ENCODE measurements around the gene EVC. TPM values are rescaled to one million over a fixed set of nuclear protein-coding genes. Genes with fewer than 3 reads are reported as not detected.

EVC gene
- total RNA-seq, 1 experiment from 2014 or later = 17.3 TPM

- POLR2A ChIA-PET (ENCODE audit: low non-redundant PET) = no interaction called here
- no peak overlapping the region for H3K27ac ChIP-seq (ENCODE audit: low read depth, low read length, poor library complexity, severe bottlenecking)
- DNase-seq (ENCODE audit: low spot score) = no peak
- H3K4me1 ChIP-seq (ENCODE audit: insufficient read depth, low read length, poor library complexity, severe bottlenecking) = no peaks in the 10 kb centered on the region
- no peak overlapping the region for H3K4me3 ChIP-seq (ENCODE audit: low read depth, low read length, poor library complexity, severe bottlenecking)
- no peak for TF ChIP-seq CTCF (conservative IDR thresholded peaks at IDR 0.05; ENCODE audit: low read depth, low read length)
- TF ChIP-seq EZH2 (IDR thresholded peaks at IDR 0.05; ENCODE audit: borderline replicate concordance, low read depth, low read length, poor library complexity, severe bottlenecking) = no peak
- no peaks in the 10 kb centered on the region for H3K9me3 ChIP-seq (ENCODE audit: low read depth, low read length, poor library complexity, severe bottlenecking)
- H3K27me3 ChIP-seq (replicated peaks; ENCODE audit: insufficient read depth, low read depth, low read length, poor library complexity) = no peaks in the 10 kb centered on the region
- intact Hi-C loops (cut with micrococcal nuclease; ENCODE audit: unreplicated experiment) = no loop called here
- peaks cover 4% of the 10 kb centered on the region for H3K36me3 ChIP-seq (ENCODE audit: insufficient read depth, low read length, poor library complexity, severe bottlenecking)
- CTCF ChIA-PET = no interaction called here
- BruUV-seq (replicated peaks) = no TSS peak
Measured at GRCh38 chr4:5683566-5683965, 27.4 kb upstream of the EVC start.

DNA sequence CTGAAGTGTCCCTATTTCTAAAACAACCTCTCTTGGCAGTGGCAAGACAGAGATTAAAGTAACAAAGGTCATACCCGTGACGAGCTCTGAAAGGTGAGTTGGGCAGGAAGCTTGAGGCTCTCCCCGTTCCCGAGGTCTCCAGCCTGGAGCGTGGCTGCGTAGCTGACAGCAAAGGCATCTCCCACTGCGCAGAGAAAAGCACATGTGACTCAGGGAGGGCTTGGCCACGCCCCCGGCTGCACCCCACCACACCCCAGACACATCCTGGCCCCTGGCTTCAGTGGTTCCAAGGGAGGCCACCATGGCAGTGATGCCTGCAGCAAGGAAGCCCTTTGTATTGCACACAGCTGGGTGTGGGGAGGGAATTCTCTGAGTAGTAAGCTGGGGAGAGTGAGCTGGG, 25.7 kb upstream of the EVC start:
- TF ChIP-seq CTCF (conservative IDR thresholded peaks at IDR 0.05; ENCODE audit: low read depth, low read length) = no peak
- TF ChIP-seq EZH2 (IDR thresholded peaks at IDR 0.05; ENCODE audit: borderline replicate concordance, low read depth, low read length, poor library complexity, severe bottlenecking) = no peak
- POLR2A ChIA-PET (ENCODE audit: low non-redundant PET) = no interaction called here
- CTCF ChIA-PET = no interaction called here
- no peaks in the 10 kb centered on the region for H3K27me3 ChIP-seq (replicated peaks; ENCODE audit: insufficient read depth, low read depth, low read length, poor library complexity)
- DNase-seq (ENCODE audit: low spot score) = no peak
- H3K9me3 ChIP-seq (ENCODE audit: low read depth, low read length, poor library complexity, severe bottlenecking) = no peaks in the 10 kb centered on the region
- intact Hi-C loops (cut with micrococcal nuclease; ENCODE audit: unreplicated experiment) = no loop called here
- no peaks in the 10 kb centered on the region for H3K4me1 ChIP-seq (ENCODE audit: insufficient read depth, low read length, poor library complexity, severe bottlenecking)
- peaks cover 4% of the 10 kb centered on the region for H3K36me3 ChIP-seq (ENCODE audit: insufficient read depth, low read length, poor library complexity, severe bottlenecking)
- no peak overlapping the region for H3K27ac ChIP-seq (ENCODE audit: low read depth, low read length, poor library complexity, severe bottlenecking)
- no TSS peak for BruUV-seq (replicated peaks)
- H3K4me3 ChIP-seq (ENCODE audit: low read depth, low read length, poor library complexity, severe bottlenecking) = no peak overlapping the region

GRCh38 chr4:5686338-5686737, 24.7 kb upstream of the EVC start:
- intact Hi-C loops (cut with micrococcal nuclease; ENCODE audit: unreplicated experiment) = no loop called here
- no peaks in the 10 kb centered on the region for H3K9me3 ChIP-seq (ENCODE audit: low read depth, low read length, poor library complexity, severe bottlenecking)
- H3K27me3 ChIP-seq (replicated peaks; ENCODE audit: insufficient read depth, low read depth, low read length, poor library complexity) = no peaks in the 10 kb centered on the region
- no peak overlapping the region for H3K27ac ChIP-seq (ENCODE audit: low read depth, low read length, poor library complexity, severe bottlenecking)
- TF ChIP-seq CTCF (conservative IDR thresholded peaks at IDR 0.05; ENCODE audit: low read depth, low read length) = no peak
- no peak for TF ChIP-seq EZH2 (IDR thresholded peaks at IDR 0.05; ENCODE audit: borderline replicate concordance, low read depth, low read length, poor library complexity, severe bottlenecking)
- peaks cover 9% of the 10 kb centered on the region for H3K36me3 ChIP-seq (ENCODE audit: insufficient read depth, low read length, poor library complexity, severe bottlenecking)
- H3K4me3 ChIP-seq (ENCODE audit: low read depth, low read length, poor library complexity, severe bottlenecking) = no peak overlapping the region
- CTCF ChIA-PET = no interaction called here
- no TSS peak for BruUV-seq (replicated peaks)
- no peaks in the 10 kb centered on the region for H3K4me1 ChIP-seq (ENCODE audit: insufficient read depth, low read length, poor library complexity, severe bottlenecking)
- DNase-seq (ENCODE audit: low spot score) = no peak
- POLR2A ChIA-PET (ENCODE audit: low non-redundant PET) = interaction anchor here (0.7 kb wide), 1 partner anchor 23 kb away, joined by 3 read pairs; no protein-coding TSS in a partner anchor
